H1 (cell line): Measurements from ENCODE around the gene PIK3R1. TPM values are rescaled to one million over a fixed set of nuclear protein-coding genes. Genes with fewer than 3 reads are reported as not detected.

Experiments used
- CTCF ChIA-PET: fragments of 300-600 bp; sonication (Branson Sonifier 250); formaldehyde crosslinking; loops from one replicate; lab custom pipeline; 2021; ENCODE audit not compliant: partially characterized antibody; lab: Charles Lee
- POLR2A ChIA-PET: fragments of 300-600 bp; sonication (Branson Sonifier 250); formaldehyde crosslinking; loops from one replicate; lab custom pipeline; 2021; ENCODE audit warnings: inconsistent platforms; ENCODE audit not compliant: partially characterized antibody; lab: Charles Lee
- DNase-seq, 2 experiments: peaks; one replicate each; pipeline versions ENCODE4 v3.0.0 to v3.0.0-alpha.2; 2010 to 2022; ENCODE audit warnings: low spot score in 2 of 2, low read depth in 1 of 2, mixed read lengths in 1 of 2
- FAIRE-seq: peaks from 2 replicates; lab custom pipeline; 2011; peaks lifted over from hg19 to GRCh38; lab: Jason Lieb, UNC
- H2AFZ ChIP-seq: 2 replicates; pipeline ENCODE4 v1.8.1; 2012; ENCODE audit warnings: low read length, inconsistent platforms
- H2AK5ac ChIP-seq: 2 replicates; pipeline ENCODE4 v1.6.1; 2013; ENCODE audit warnings: low read depth, low read length
- H2BK120ac ChIP-seq: replicated peaks from 2 replicates; pipeline ENCODE3; 2013; ENCODE audit warnings: low read depth, low read length, inconsistent platforms
- H2BK12ac ChIP-seq: 2 replicates; pipeline ENCODE4 v1.6.1; 2013; ENCODE audit warnings: low read depth, low read length
- H2BK15ac ChIP-seq: 2 replicates; pipeline ENCODE4 v1.6.1; 2013; ENCODE audit warnings: low read length
- H2BK20ac ChIP-seq: 2 replicates; pipeline ENCODE4 v1.6.1; 2013; ENCODE audit warnings: low read length
- H2BK5ac ChIP-seq: 2 replicates; pipeline ENCODE4 v1.6.1; 2013; ENCODE audit warnings: low read depth, low read length
- H3K14ac ChIP-seq: 2 replicates; pipeline ENCODE4 v1.6.1; 2013; ENCODE audit warnings: inconsistent platforms; ENCODE audit not compliant: insufficient read length
- H3K18ac ChIP-seq: 2 replicates; pipeline ENCODE4 v1.6.1; 2013; ENCODE audit warnings: low read length; ENCODE audit errors: extremely low read depth
- H3K23ac ChIP-seq: 2 replicates; pipeline ENCODE4 v1.6.1; 2013; ENCODE audit warnings: inconsistent platforms; ENCODE audit not compliant: insufficient read length
- H3K23me2 ChIP-seq: 2 replicates; pipeline ENCODE4 v1.6.1; 2013; ENCODE audit warnings: low read depth, low read length
- H3K27ac ChIP-seq: 2 replicates; pipeline ENCODE4 v1.6.1; 2011; ENCODE audit warnings: low read depth, low read length, inconsistent platforms
- H3K27me3 ChIP-seq, 4 experiments: replicated peaks in 1 of 4; 1 replicate in 1 of 4; 2 replicates in 3 of 4; pipeline versions ENCODE4 v1.6.1 to v1.8.1; 2011 to 2013; ENCODE audit warnings: low read length in 3 of 4, mild to moderate bottlenecking in 3 of 4, inconsistent platforms in 2 of 4, mixed read lengths in 2 of 4, moderate library complexity in 1 of 4; ENCODE audit not compliant: control insufficient read depth in 3 of 4, insufficient read depth in 3 of 4; ENCODE audit errors: extremely low read depth in 1 of 4
- H3K36me3 ChIP-seq, 4 experiments: 2 replicates each; pipeline versions ENCODE4 v1.6.1 to v1.8.1; 2011 to 2013; ENCODE audit warnings: mild to moderate bottlenecking in 4 of 4, low read length in 3 of 4, moderate library complexity in 2 of 4, control low read depth in 1 of 4, inconsistent platforms in 1 of 4; ENCODE audit not compliant: insufficient read depth in 4 of 4, control insufficient read depth in 2 of 4
- H3K4ac ChIP-seq: replicated peaks from 2 replicates; pipeline ENCODE3; 2013; ENCODE audit warnings: low read length, low read depth, mixed read lengths, inconsistent platforms; ENCODE audit not compliant: insufficient read length
- H3K4me1 ChIP-seq, 4 experiments: replicated peaks in 1 of 4; 1 replicate in 1 of 4; 2 replicates in 3 of 4; pipeline versions ENCODE4 v1.6.1 to v1.8.1; 2011 to 2013; ENCODE audit warnings: low read length in 3 of 4, inconsistent platforms in 2 of 4, mixed read lengths in 1 of 4; ENCODE audit not compliant: insufficient read depth in 4 of 4, control insufficient read depth in 3 of 4
- H3K4me2 ChIP-seq, 2 experiments: 2 replicates each; pipeline versions ENCODE4 v1.6.1 to v1.8.1; 2011 to 2013; ENCODE audit warnings: low read depth in 2 of 2, low read length in 2 of 2, control low read depth in 1 of 2, inconsistent platforms in 1 of 2, mild to moderate bottlenecking in 1 of 2; ENCODE audit not compliant: insufficient read depth in 1 of 2
- H3K4me3 ChIP-seq, 4 experiments: fragments of 200-600, 300-600 bp in 1 of 4; sonication (generic), shearing (Covaris generic), sonication (Bioruptor Twin) in 1 of 4; 2 replicates each; pipeline versions ENCODE4 v1.5.1 to v1.8.1; 2011 to 2016; ENCODE audit warnings: low read length in 4 of 4, low read depth in 3 of 4, control low read depth in 2 of 4, inconsistent platforms in 2 of 4, mild to moderate bottlenecking in 2 of 4, mixed read lengths in 1 of 4, moderate library complexity in 1 of 4; ENCODE audit not compliant: insufficient read depth in 2 of 4; ENCODE audit errors: extremely low read depth in 1 of 4
- H3K56ac ChIP-seq: replicated peaks from 2 replicates; pipeline ENCODE3; 2013; ENCODE audit warnings: low read depth, mild to moderate bottlenecking, mixed read lengths, low read length, inconsistent platforms; ENCODE audit not compliant: insufficient read length
- H3K79me1 ChIP-seq: 2 replicates; pipeline ENCODE4 v1.6.1; 2013; ENCODE audit warnings: low read depth, low read length, control low read depth
- H3K79me2 ChIP-seq, 2 experiments: 2 replicates each; pipeline versions ENCODE4 v1.6.1 to v1.8.1; 2012 to 2013; ENCODE audit warnings: low read length in 2 of 2, mild to moderate bottlenecking in 2 of 2, inconsistent platforms in 1 of 2; ENCODE audit not compliant: insufficient read depth in 2 of 2, control insufficient read depth in 1 of 2
- H3K9ac ChIP-seq, 4 experiments: replicated peaks in 1 of 4; 1 replicate in 1 of 4; 2 replicates in 3 of 4; pipeline versions ENCODE4 v1.6.1 to v1.8.1; 2011 to 2013; ENCODE audit warnings: low read depth in 3 of 4, low read length in 3 of 4, control low read depth in 2 of 4, mild to moderate bottlenecking in 2 of 4, moderate library complexity in 2 of 4, inconsistent platforms in 1 of 4; ENCODE audit errors: extremely low read depth in 1 of 4
- H3K9me3 ChIP-seq, 2 experiments: 2 replicates each; pipeline versions ENCODE4 v1.6.1 to v1.8.1; 2012 to 2013; ENCODE audit warnings: mild to moderate bottlenecking in 2 of 2, moderate library complexity in 2 of 2, control low read depth in 1 of 2, inconsistent platforms in 1 of 2, low read depth in 1 of 2, low read length in 1 of 2, mixed read lengths in 1 of 2; ENCODE audit not compliant: insufficient read depth in 2 of 2
- H4K20me1 ChIP-seq, 2 experiments: replicated peaks in 1 of 2; 2 replicates each; pipeline versions ENCODE3 to v1.8.1; 2011 to 2013; ENCODE audit warnings: inconsistent platforms in 2 of 2, low read length in 2 of 2, mild to moderate bottlenecking in 1 of 2; ENCODE audit not compliant: insufficient read depth in 2 of 2, control insufficient read depth in 1 of 2
- H4K5ac ChIP-seq: 2 replicates; pipeline ENCODE4 v1.6.1; 2013; ENCODE audit warnings: low read length, low read depth, mixed read lengths, inconsistent platforms; ENCODE audit not compliant: insufficient read length
- H4K8ac ChIP-seq: 2 replicates; pipeline ENCODE4 v1.8.0; 2013; ENCODE audit warnings: mild to moderate bottlenecking, moderate library complexity, low read length, inconsistent platforms; ENCODE audit not compliant: insufficient read depth; ENCODE audit errors: extremely low read depth
- H4K91ac ChIP-seq: replicated peaks from 2 replicates; pipeline ENCODE3; 2013; ENCODE audit warnings: low read length, mixed read lengths, inconsistent platforms; ENCODE audit not compliant: insufficient read length
- CHD1 ChIP-seq: IDR thresholded peaks from 2 replicates; pipeline ENCODE4 v1.6.1; 2012; ENCODE audit warnings: low read depth, low read length, improper control_type of control experiment
- CTBP2 ChIP-seq: IDR thresholded peaks from 2 replicates; pipeline ENCODE4 v1.7.0; 2011; ENCODE audit warnings: borderline replicate concordance, mild to moderate bottlenecking, moderate library complexity, mixed read lengths, low read length; ENCODE audit not compliant: insufficient read depth, insufficient read length
- WGBS, 2 experiments: shearing (Covaris generic) in 1 of 2; methylation state at CpG; one replicate each; pipeline versions ENCODE4 v1.1.6 to v1.1.7; 2013 to 2015; ENCODE audit warnings: low lambda C conversion rate in 2 of 2, mixed read lengths in 2 of 2, inconsistent platforms in 1 of 2, low coverage in 1 of 2, missing lambda C conversion rate in 1 of 2; ENCODE audit not compliant: insufficient replicate concordance in 2 of 2, insufficient coverage in 1 of 2, insufficient read length in 1 of 2; ENCODE audit errors: extremely low coverage in 1 of 2, missing lambda C conversion rate in 1 of 2; 5-methylcytosine and 5-hydroxymethylcytosine counted together
- polyA plus RNA-seq, 7 experiments: library from polyadenylated mRNA; depleted of rRNA in 3 of 7; stranded (reverse) in 5 of 7; unstranded in 2 of 7; fragments of >200 nt in 5 of 7; fragments of 200-250 nt in 2 of 7; gene quantifications; 1 replicate in 5 of 7; 2 replicates in 1 of 7; 4 replicates in 1 of 7; pipeline versions ENCODE4 v1.2.1 to v1.2.3, GENCODE V29; 2011 to 2013; ENCODE audit warnings: missing spikeins in 2 of 7, mixed read lengths in 2 of 7
- total RNA-seq: library from RNA; stranded (reverse); fragmentation: NEBNext Ultra II Directional; extraction: Animal tissue kit (Norgen Biotek cat#: 25700); gene quantifications from 2 replicates; pipeline ENCODE4 v1.2.1, GENCODE V29; 2021

PIK3R1 gene
- total and polyA plus RNA-seq, 2 of the 8 experiments (the other 6 are each of a cell fraction or from before 2014, with no cell fraction given): 2.3 to 13.7 TPM

GRCh38 chr5:68350176-68350575, 134.6 kb downstream of the PIK3R1 start:
- Histone ChIP-seq H3K9me3 (0 out of 4 replicates have a peak, but pooled peaks cover 0 to 4% of the 10 kb centered on the region in 2 experiments), H3K79me1 (no peaks in the 10 kb centered on the region)
- no peak for FAIRE-seq

More at GRCh38 chr5:68350176-68350575, 134.6 kb downstream of the PIK3R1 start:
- Histone ChIP-seq H3K4me2 (no peak overlapping the region), H2AFZ (no peak overlapping the region), H2AK5ac (no peak overlapping the region), H4K91ac (no peak overlapping the region), H3K14ac (no peak overlapping the region), H3K79me2 (no peaks in the 10 kb centered on the region), H4K20me1 (no peaks in the 10 kb centered on the region), H4K8ac (no peak overlapping the region), H3K36me3 (no peaks in the 10 kb centered on the region), H4K5ac (no peak overlapping the region), H3K4me3 (no peak overlapping the region), H3K4ac (no peak overlapping the region), H3K23ac (no peak overlapping the region), H3K23me2 (no peaks in the 10 kb centered on the region), H2BK120ac (no peak overlapping the region), H3K27me3 (no peaks in the 10 kb centered on the region), H3K27ac (no peak overlapping the region), H2BK15ac (no peak overlapping the region), H2BK5ac (no peak overlapping the region), H3K56ac (no peak overlapping the region), H3K18ac (no peak overlapping the region), H3K4me1 (peaks cover 0 to 4% (median 0%) of the 10 kb centered on the region in 4 experiments; a peak in 1 of 7 replicates), H3K9ac (no peak overlapping the region), H2BK12ac (no peak overlapping the region), H2BK20ac (no peak overlapping the region)
- TF ChIP-seq CTBP2: no peak
- TF ChIP-seq CHD1: no peak
- WGBS, 2 experiments: 82% methylated on average over 4 of the region's 4 CpGs; no CpG with 5 or more reads in 1 of the 2 experiments
- POLR2A ChIA-PET: no interaction called here
- CTCF ChIA-PET: no interaction called here
- no peak for DNase-seq
